22Rv1 (cell line): ENCODE data around the gene ARMC9.

ENCODE experiments used
- H3K27ac ChIP-seq: fragments of 450-650 bp; 2 replicates; pipeline ENCODE4 v1.5.1; 2017
- ZFX ChIP-seq: fragments of 450-650 bp; IDR thresholded peaks from 2 replicates; pipeline ENCODE4 v1.6.1; 2017; ENCODE audit warnings: antibody characterized with exemption, borderline replicate concordance
- TF ChIP-seq, protein P1 (sequence below): fragments of 450-650 bp; IDR thresholded peaks from 2 replicates; pipeline ENCODE4 v1.5.1; 2017; ENCODE audit warnings: mild to moderate bottlenecking

ARMC9 gene

DNA sequence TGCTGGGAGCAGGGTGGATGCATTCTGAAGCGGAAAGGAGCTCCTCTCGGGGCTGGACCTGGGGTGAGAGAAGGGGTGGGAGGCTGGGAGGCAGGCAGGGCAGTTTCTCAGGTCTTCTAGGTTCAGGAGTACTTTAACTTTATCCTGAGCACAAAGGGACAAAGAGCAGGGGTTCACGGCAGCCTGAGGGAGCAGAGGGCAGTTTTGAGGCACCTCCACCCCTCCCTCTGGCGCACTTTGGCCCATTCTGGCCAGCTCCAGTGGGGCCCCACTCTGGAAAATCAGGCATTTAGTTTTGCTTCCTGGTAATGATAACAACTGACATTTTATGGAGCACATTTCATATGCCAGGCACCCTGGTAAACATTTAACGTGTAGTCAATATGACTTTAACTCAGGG lies 211.3 kb downstream of the ARMC9 start:
- TF ChIP-seq, protein P1, sequence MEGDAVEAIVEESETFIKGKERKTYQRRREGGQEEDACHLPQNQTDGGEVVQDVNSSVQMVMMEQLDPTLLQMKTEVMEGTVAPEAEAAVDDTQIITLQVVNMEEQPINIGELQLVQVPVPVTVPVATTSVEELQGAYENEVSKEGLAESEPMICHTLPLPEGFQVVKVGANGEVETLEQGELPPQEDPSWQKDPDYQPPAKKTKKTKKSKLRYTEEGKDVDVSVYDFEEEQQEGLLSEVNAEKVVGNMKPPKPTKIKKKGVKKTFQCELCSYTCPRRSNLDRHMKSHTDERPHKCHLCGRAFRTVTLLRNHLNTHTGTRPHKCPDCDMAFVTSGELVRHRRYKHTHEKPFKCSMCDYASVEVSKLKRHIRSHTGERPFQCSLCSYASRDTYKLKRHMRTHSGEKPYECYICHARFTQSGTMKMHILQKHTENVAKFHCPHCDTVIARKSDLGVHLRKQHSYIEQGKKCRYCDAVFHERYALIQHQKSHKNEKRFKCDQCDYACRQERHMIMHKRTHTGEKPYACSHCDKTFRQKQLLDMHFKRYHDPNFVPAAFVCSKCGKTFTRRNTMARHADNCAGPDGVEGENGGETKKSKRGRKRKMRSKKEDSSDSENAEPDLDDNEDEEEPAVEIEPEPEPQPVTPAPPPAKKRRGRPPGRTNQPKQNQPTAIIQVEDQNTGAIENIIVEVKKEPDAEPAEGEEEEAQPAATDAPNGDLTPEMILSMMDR, result no peak
- no peak for TF ChIP-seq ZFX
- no peak overlapping the region for H3K27ac ChIP-seq

- TF ChIP-seq, protein P1, result peak; percentile 59
- TF ChIP-seq ZFX, result no peak
- no peak overlapping the region for H3K27ac ChIP-seq
These were observed 212.0 kb downstream of the ARMC9 start for GRCh38 chr2:231410293-231411004.

GRCh38 chr2:231411237-231411636 lies 212.8 kb downstream of the ARMC9 start:
- TF ChIP-seq, protein P1, result no peak
- no peak for TF ChIP-seq ZFX
- no peak overlapping the region for H3K27ac ChIP-seq

DNA sequence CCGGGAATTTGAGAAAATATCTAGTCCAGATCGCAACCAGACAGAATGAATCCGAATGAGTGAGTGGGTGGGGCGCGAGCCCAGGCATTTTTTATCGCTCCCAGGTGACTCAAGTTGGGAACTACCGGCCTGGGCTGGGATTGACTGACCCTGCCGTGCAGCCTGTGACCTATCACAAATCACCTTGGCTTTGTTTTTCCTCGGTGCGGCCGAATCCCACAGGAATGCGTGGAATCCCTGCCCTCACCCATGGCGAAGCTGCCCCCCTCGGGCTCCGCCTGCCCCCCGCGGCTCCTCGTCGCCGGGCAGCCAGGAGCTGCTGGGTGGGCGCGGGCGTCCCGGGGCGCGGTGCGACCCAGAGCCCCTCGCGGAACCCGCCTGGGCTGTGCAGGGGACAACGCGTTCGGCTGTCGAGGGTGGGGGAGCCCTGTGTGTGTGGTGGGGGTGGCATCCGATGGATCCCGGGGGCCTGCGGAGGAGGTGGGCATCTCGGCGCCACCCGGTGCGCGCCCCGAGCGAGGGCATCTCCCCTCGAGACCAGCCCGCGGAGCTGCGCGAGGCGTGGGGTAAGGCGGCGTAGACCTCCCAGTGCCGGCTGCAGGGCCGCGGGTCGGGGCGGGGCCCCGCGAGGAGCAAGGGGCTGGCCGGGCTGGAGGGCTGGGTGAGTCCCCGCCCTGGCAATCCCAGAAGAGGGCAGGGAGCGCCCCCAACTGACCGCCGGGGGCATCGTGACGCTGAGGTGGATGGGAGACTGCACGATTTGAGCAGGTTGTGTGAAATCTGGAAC lies 213.6 kb downstream of the ARMC9 start:
- TF ChIP-seq, protein P1, result peak; percentile 91
- no peak for TF ChIP-seq ZFX
- H3K27ac ChIP-seq, result no peak overlapping the region

DNA sequence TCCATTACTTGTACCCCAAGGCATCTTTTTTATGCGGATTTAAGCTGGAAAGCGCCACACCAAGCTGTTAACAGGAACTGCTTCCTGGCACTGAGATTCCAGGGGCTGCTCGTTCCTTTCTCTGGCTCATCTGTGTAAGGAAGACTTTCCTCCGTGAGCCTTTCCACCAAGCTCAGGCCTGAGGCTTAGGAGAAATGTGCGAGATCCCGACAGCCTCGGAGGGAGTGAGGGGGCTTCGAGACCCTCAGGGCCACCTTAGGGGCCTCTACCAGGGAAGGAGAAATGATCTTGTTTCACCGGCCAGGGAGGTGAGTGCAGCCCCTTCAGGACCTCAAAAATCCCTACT lies 214.2 kb downstream of the ARMC9 start:
- TF ChIP-seq ZFX, result no peak
- TF ChIP-seq, protein P1, result peak; percentile 58
- H3K27ac ChIP-seq, result no peak overlapping the region

- no peak overlapping the region for H3K27ac ChIP-seq
These were observed 215.0 kb downstream of the ARMC9 start for GRCh38 chr2:231413456-231413855.

More at GRCh38 chr2:231413456-231413855, 215.0 kb downstream of the ARMC9 start:
- TF ChIP-seq ZFX, result no peak
- TF ChIP-seq, protein P1, result no peak
